ENCODE data around the gene GTF3C5.

- no peak for TF ChIP-seq SIN3A (IDR thresholded peaks at IDR 0.05; ENCODE audit: borderline replicate concordance, insufficient read depth, low read length)
- no peak for TF ChIP-seq POLR2AphosphoS5 (IDR thresholded peaks at IDR 0.05; ENCODE audit: low read depth, low read length)
- TF ChIP-seq TAF1 (IDR thresholded peaks at IDR 0.05; ENCODE audit: borderline replicate concordance, insufficient read depth, low read length): no peak
- TF ChIP-seq, protein P1, sequence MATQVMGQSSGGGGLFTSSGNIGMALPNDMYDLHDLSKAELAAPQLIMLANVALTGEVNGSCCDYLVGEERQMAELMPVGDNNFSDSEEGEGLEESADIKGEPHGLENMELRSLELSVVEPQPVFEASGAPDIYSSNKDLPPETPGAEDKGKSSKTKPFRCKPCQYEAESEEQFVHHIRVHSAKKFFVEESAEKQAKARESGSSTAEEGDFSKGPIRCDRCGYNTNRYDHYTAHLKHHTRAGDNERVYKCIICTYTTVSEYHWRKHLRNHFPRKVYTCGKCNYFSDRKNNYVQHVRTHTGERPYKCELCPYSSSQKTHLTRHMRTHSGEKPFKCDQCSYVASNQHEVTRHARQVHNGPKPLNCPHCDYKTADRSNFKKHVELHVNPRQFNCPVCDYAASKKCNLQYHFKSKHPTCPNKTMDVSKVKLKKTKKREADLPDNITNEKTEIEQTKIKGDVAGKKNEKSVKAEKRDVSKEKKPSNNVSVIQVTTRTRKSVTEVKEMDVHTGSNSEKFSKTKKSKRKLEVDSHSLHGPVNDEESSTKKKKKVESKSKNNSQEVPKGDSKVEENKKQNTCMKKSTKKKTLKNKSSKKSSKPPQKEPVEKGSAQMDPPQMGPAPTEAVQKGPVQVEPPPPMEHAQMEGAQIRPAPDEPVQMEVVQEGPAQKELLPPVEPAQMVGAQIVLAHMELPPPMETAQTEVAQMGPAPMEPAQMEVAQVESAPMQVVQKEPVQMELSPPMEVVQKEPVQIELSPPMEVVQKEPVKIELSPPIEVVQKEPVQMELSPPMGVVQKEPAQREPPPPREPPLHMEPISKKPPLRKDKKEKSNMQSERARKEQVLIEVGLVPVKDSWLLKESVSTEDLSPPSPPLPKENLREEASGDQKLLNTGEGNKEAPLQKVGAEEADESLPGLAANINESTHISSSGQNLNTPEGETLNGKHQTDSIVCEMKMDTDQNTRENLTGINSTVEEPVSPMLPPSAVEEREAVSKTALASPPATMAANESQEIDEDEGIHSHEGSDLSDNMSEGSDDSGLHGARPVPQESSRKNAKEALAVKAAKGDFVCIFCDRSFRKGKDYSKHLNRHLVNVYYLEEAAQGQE (IDR thresholded peaks at IDR 0.05; ENCODE audit: insufficient read depth in 1 of 2, low read depth in 2 of 2, low read length in 2 of 2): no peak
Measured at GRCh38 chr9:133054194-133054890, 23.5 kb downstream of the GTF3C5 start.

Data from PFSK-1 (cell line).